ENCODE measurements around the gene PACRG.
A peak's percentile ranks its signal among the peaks of the same experiment; 100 is the strongest.

The PACRG gene

DNA sequence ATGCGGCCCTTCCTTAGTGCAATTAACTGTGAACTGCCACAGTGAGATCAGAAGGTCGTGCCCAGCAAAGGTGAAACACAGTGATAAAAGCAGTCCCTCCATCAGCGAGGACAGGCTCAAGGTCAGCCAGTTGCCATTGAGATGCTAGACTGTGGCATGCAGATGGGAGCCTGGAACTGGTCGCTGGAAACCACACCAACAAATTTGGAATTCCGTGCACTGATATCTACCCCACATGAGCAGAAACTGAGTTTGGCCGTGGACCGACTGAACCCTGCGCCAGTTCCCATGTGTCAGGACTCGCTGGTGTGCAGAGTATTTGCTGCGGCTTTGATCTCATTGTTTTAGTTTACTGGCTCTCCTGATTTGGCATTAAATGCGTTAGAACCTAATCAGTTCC lies 561.1 kb downstream of the PACRG start:
- DNase-seq (ENCODE audit: low spot score), result no peak

DNA sequence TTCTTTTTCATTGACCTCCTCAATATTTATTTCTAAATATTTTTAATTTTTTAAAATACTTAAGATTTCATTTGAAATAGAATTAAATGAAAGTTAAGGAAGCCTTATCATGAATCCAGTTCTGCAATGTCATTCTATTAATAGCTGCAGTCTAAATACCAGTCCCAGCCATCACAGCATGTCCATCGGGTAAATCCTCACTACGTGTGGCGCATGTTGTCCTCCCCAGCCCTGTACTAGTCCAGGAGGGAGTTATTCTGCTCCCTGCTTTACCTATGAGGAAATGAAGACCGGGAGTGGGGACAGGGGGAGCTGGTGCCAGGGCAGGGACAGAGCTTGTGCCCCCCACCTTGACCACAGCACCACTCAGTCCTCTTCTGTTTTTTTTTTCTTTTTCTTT lies 561.7 kb downstream of the PACRG start:
- DNase-seq (ENCODE audit: low spot score), result no peak

GRCh38 chr6:163290545-163291274 lies 562.9 kb downstream of the PACRG start:
- DNase-seq (ENCODE audit: low spot score), result no peak

- no peak for DNase-seq (ENCODE audit: low spot score)
These were observed 563.8 kb downstream of the PACRG start for GRCh38 chr6:163291622-163292021.

DNA sequence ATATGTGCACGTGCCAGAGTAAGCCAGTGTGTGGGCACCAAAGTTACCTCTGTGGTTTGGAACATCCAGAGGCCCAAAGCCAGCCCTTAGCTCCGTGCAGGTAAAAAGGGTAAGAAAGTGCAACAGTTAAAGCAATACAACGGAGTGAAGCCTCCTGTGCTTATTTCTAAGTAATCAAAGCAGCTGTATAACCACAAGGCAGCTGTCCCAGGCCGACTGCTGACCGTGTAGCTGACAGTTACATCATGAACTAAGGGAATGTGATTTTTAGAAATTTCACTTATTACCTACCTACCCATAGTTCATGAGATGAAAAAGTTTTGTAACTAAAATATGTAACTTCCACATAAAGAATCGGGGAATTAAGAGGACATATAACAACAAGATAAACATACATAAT lies 565.5 kb downstream of the PACRG start:
- no peak for DNase-seq (ENCODE audit: low spot score)

GRCh38 chr6:163294734-163295133 lies 567.0 kb downstream of the PACRG start:
- DNase-seq (ENCODE audit: low spot score), result no peak

DNA sequence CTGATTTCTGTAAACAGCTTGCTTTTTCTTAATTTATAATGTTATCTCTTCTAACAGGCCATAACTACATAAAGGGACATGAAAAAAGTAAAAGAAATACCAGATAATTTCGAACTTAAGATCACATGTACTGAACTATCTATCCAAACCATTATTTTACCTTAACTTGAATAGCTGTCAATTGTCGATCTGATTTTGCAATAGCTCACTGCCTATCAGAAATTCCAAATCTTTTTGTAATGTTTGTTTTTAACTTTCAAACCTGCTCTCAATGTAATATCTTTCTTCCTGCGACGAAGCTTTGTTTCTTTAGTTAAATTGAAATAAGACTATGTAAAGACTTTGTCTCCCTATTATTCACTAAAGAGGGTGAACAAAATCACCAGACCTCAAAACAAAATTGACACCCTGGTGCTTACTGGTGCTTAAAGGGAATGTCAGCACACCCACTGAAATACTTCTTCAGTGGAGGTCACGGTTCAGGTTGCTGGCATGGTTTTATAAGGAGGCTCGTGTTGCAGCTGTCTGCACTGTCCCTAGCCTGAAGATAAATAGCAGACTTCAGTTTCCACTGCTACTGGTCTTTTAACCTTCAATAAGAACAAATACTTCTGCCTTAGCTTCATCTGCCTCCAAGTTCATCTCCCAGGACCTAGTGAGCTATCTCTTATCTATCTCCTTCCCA lies 569.2 kb downstream of the PACRG start:
- no peak for DNase-seq (ENCODE audit: low spot score)

GRCh38 chr6:163298079-163298830 lies 570.5 kb downstream of the PACRG start:
- no peak for DNase-seq (ENCODE audit: low spot score)

DNA sequence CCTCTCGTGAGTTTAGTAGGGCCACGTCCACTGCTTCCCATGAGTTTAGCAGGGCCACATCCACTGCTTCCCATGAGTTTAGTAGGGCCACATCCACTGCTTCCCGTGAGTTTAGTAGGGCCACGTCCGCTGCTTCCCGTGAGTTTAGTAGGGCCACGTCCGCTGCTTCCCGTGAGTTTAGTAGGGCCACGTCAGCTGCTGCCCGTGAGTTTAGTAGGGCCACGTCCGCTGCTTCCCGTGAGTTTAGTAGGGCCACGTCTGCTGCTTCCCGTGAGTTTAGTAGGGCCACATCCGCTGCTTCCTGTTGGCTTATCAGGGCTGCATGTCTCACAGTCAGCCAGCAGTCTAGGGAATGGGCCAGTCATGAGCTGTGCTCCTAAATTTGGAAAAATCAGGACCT lies 573.1 kb downstream of the PACRG start:
- DNase-seq (ENCODE audit: low spot score), result no peak

DNA sequence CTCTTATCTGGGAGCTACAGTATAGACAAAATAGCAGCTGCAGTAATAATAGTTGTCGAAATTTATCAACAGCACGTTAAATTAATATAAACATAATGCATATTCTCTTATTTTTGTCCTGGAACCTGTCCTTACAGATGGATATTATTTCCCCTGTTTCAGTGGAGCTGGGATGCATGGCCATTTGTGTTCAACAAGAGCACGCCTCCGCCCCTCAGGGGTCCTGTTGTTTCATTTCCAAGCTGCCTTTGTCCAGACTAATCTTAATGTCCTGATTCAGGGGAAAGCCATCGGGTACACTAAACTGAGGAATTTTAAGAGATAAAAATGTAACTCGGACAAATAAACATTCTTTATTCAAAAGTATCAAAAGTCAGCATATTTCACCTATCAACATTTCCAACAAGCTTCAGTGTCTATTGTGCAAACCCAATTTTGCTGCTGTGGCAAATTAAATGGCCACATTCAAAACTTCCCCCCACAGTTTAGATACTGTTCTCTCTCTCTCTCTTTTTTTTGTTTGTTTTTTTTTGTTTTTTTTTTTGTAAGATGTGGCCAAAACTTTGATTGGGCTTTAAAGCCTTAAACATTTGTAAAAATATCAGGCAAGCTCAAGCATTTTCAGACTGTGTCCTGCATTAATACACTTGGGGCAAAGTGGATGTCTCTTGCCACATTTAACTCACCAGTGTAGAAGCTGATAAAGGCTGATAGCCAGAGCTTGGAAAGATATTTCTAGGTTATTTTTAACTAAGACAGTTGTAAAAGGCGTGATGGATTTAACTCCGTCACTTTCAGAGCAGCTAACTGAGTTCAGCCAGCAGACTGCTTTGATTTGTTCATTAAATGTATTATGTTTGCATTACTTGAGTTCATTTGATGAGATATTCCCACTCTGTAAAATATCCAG lies 574.2 kb downstream of the PACRG start:
- no peak for DNase-seq (ENCODE audit: low spot score)

- DNase-seq (ENCODE audit: low spot score), result no peak
These were observed 575.0 kb downstream of the PACRG start for GRCh38 chr6:163302747-163303146.

- no peak for DNase-seq (ENCODE audit: low spot score)
These were observed 578.2 kb downstream of the PACRG start for GRCh38 chr6:163306000-163306399.

DNA sequence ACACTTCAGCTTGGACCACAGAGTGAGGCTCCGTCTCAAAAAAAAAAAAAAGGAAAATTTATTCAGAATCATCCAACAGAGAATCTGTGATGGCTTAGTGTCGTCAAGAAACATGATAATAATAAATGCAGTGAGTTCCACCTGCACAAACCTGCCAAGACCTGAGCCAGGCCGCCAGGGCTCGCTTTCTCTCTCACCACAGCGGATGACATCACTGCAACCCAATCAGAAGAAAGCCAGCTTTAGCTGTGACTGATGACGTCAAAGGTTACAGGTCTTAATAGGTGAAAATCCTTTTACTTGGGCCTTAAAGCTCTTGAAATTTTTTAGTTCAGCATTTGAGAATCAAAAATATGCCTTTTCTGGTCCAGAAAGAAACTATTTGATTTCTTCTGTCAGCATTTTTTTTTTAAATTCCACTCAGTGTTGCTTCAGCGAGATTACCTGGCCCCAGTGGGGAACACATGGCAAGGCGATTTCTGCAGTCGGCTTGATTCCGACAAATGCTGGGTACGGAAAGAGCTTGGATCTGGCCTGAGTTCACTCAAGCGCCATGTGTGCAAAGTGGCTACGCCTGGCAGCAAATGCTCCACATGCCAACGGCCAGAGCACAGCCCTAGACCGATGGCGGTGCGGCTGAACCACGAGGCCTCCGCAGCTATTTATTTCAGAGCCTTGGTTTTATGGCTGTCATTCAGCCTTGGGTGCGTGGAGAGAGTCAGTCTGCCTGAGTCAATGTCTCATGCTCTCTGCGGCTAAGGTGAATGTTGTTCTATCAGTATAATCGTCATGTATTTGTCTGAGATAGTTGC lies 581.1 kb downstream of the PACRG start:
- no peak for DNase-seq (ENCODE audit: low spot score)

GRCh38 chr6:163309491-163310026 lies 581.8 kb downstream of the PACRG start:
- DNase-seq (ENCODE audit: low spot score), result no peak

DNA sequence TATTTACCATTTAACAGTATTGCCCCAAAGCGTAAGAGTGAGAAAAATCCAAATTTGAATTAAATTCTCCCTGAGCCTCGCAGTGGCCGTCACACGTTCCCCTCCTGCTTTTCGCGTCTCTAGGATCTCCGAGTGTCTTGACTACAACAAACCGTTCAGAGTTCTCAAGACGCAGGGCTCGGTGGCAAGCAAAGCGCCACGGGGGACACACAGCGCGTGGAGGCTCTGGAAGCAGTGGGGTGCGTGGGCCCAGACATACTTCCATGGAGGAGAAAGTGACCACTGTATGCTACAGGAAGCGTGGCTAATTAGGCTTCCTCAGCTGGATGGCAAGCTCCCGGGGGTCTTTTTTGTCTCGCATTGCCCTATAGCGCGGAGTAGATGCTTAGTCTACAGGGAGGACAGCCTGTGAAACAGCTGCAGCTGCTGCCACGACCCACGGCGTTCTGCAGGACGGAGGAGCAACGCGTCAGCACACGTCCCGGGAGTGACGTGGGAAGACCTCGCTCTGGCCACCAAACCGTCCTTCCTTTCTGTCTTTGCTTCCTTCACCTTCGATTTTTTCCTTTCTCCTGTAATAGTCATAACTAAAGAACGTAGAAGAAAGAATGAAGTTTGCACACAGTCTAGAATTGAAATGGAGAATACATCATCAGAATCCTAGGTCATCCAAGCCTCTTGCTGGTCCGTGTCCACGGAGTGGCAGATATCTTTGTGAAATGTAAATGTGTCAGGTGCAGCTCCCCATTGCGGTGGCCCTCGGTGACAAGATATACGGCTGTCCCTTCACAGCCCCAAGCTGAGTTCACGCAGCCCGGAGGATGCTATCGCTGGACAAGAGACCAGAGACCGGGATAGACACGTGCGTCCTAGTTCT lies 582.6 kb downstream of the PACRG start:
- no peak for DNase-seq (ENCODE audit: low spot score)

- no peak for DNase-seq (ENCODE audit: low spot score)
These were observed 583.2 kb downstream of the PACRG start for GRCh38 chr6:163310973-163311383.

DNA sequence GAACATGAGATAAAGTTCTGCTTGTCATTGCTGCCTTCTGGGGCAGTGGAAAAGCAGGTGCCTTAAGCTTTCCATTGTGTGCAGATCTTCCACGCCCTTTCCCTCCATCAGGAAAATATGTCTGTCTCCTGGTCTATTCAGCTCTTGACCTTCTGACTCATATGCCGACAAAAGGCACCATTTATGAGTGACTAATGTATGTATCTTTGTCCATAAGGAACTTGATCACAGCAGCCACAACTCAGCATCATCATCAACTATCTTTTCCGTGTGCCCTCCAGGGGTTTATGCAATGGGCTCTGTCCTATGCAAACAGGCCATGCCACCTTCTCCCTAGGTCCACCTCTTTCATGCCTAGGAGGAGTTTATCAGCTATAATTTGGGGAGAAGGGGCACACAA lies 584.1 kb downstream of the PACRG start:
- peak; percentile 73 for DNase-seq (ENCODE audit: low spot score)

- DNase-seq (ENCODE audit: low spot score), result no peak
These were observed 585.8 kb downstream of the PACRG start for GRCh38 chr6:163313566-163313965.

DNA sequence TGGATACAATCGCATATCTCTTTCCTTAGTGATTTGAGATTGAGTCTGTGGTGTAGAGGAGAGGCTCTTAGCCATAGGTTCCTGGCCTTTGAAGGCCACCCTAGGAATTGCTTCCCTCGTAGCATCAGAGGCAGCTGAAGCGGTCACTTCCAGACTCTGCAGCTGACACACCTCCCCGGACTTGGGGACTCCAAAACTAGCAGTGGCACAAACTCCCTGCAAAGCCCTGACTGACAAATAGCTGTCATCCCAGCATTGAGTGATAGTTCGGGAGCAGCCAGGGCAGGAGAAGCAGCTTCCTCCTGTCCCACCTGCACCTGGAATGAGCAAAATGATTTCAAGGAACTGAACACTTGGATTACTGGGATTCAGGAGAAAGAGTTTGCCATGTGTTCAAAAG lies 586.2 kb downstream of the PACRG start:
- no peak for DNase-seq (ENCODE audit: low spot score)

Measured in SW480 (cell line).